Measurements from ENCODE around the gene RAD51B.

The RAD51B gene

GRCh38 chr14:68528040-68528687 lies 708.6 kb downstream of the RAD51B start:
- DNase-seq (ENCODE audit: low spot score): no peak

- no peak for DNase-seq (ENCODE audit: low spot score)
Observed at GRCh38 chr14:68530443-68530842, 710.9 kb downstream of the RAD51B start.

GRCh38 chr14:68532496-68532895 lies 712.9 kb downstream of the RAD51B start:
- DNase-seq (ENCODE audit: low spot score): no peak

GRCh38 chr14:68534276-68534675 lies 714.7 kb downstream of the RAD51B start:
- DNase-seq (ENCODE audit: low spot score): no peak

DNA sequence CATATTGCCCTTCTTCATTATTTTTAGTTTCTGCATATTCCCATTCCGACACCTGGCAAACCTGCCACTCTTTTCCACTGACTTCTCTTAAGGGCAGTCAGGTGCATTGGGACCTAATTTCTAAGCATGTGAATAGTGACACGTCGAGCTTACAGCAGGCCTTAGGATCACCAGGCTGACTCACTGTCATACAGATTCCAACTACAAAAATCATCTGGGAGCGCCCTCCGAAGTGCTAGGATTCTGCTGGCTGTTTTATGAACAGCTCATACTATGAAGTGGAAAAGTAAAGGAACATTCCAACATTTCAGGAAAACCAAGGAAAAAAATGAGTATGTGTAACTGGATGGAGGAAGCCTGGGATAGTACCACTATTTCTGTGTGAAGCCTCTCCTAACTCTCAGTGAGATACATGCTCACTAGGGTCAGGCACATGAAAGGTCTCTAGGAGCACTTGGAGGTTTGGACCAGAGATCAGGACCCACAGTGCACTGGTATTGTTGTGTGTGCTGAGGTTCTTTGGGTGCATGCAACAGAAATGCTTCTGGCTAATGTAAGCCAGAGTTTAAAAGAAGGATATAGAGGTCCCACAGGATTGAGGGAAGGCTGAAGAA lies 715.9 kb downstream of the RAD51B start:
- no peak for DNase-seq (ENCODE audit: low spot score)

DNA sequence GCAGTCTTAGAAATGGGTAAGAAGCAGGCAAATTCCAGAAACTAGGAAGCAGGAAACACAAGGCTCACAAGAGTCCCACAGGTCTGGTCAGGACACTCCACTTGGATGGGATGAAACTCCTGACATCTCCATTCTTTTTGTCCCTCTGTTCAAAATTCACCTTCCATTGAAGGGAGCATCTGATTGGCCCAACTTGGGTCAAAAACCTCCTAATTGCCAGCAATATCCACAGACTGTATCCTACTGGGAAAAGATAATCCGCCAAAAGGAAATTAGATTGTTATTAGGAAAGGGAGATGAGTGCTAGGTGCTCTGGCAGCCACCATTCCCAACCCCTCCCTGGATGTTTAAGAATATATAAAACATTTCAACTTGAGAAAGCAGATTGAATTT lies 716.4 kb downstream of the RAD51B start:
- no peak for DNase-seq (ENCODE audit: low spot score)

DNA sequence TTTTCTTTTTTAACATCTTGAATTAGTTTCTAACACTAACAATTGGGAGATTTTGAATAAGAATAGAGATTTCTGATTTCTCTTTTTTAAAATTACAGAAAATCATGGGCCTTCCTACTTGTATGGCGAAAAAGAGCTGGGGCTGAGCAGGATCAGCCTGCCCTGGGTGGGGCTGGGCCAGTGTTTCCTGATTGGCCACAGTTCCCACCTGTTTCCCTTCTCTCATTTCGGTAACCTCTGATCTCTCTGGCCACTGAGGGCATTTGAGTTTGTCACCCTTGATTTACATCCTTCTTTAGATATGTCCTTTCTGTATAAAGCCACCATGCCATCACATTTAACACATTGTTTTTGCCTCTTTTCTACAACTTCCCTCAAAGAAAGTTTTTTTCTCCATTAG lies 719.1 kb downstream of the RAD51B start:
- DNase-seq (ENCODE audit: low spot score): no peak

DNA sequence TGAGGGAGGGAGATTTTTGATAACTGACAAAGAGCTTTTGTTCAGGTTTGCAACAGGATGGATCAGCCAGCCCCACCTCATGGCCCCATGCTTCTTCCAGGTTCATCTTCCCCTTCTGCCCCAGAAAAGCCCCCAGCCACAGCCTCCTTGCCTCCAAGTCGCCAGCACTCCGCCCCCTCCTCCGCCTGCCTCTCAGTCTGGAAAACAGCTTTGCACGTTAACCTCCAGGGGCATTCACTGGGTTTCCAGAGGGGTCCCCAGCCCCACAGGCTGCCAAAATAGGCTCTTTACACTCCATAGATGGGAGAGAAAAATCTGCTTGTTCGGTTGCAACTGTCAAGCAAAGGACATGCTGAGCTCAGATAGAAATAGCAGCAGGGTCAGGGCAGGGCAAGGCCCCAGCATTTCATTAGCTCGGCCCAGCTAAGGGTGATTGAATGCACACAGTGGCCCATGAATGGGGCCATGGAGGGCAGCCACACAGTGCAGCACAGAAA lies 719.7 kb downstream of the RAD51B start:
- peak; percentile 69 for DNase-seq (ENCODE audit: low spot score)

DNA sequence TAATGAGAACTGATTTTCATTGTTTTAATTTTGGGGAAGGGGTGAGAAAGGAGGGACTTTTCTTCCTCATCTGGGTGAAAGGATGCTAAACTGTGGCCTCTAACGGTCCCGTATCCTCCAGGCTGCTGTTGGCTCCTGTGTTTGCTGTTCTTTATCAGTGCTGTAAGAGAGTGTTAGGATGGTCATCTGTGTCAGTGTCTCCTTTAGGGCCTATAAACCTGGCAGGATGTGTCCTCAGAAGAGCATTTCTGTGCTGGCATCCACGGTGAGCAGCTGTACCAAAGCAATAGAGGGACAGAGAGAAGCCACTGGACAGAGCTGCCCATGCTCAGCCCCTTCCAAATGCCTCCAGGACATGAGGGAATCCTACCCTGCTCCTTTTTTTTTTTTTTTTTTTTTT lies 720.2 kb downstream of the RAD51B start:
- DNase-seq (ENCODE audit: low spot score): no peak

DNA sequence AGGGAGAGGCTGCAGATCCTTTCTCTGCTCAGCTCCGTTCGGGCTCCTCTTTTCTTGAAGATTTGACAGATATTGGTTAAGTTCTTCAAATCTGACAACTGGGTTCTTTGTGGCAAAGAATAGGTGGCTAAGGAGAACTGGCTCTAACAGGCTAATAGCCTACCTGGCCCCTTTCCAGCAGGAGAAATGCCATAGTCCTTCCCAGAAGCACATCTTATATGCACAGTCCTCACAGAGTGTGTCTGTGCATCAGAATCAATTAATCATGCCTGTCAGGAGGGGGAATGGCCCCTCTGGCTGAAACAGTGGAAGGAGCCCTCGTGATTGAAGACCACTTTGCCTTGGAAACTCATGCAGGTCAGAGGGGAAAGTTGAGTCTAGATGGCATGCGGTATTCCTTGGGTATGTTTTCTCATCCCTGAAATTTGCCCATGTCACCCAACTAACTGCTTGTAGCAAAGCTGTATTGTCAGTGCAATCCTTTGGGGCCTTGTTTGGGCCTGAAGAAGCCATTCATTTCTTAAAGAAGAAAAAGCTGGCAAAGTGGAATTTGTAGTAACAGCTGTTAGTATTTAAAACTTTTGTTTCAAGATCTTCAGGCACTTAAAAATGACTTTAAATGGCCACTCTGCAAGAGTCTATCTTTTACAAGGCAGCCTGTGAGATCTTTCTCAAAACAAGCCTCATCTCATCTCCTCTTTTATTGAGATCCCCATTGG lies 721.8 kb downstream of the RAD51B start:
- no peak for DNase-seq (ENCODE audit: low spot score)

GRCh38 chr14:68542346-68542745 lies 722.8 kb downstream of the RAD51B start:
- DNase-seq (ENCODE audit: low spot score): no peak

DNA sequence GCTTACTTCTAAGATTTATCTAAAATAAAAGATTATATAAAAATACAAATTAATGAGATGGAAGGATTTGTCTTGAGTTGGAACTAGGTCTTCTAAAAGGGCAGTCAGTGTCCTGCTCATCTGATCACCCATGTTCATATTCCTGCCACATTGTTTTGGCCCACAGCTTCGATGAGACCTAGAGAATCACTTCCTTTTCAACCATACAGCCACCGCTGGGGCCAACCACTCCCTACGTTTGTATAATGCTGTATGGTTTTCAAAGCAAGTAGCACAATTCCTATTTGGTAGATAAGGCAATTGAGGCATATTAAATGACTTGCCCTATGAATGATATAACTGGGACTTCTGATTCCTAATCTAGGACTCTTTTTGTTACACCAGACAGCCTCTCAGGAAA lies 723.9 kb downstream of the RAD51B start:
- DNase-seq (ENCODE audit: low spot score): no peak

- DNase-seq (ENCODE audit: low spot score): peak; percentile 37
Observed at GRCh38 chr14:68544081-68544892, 724.7 kb downstream of the RAD51B start.

GRCh38 chr14:68546839-68547238 lies 727.3 kb downstream of the RAD51B start:
- no peak for DNase-seq (ENCODE audit: low spot score)

GRCh38 chr14:68547305-68548193 lies 728.0 kb downstream of the RAD51B start:
- no peak for DNase-seq (ENCODE audit: low spot score)

- peak; percentile 90 for DNase-seq (ENCODE audit: low spot score)
Observed at GRCh38 chr14:68548194-68549076, 728.9 kb downstream of the RAD51B start.

- no peak for DNase-seq (ENCODE audit: low spot score)
Observed at GRCh38 chr14:68550338-68550715, 730.7 kb downstream of the RAD51B start.

DNA sequence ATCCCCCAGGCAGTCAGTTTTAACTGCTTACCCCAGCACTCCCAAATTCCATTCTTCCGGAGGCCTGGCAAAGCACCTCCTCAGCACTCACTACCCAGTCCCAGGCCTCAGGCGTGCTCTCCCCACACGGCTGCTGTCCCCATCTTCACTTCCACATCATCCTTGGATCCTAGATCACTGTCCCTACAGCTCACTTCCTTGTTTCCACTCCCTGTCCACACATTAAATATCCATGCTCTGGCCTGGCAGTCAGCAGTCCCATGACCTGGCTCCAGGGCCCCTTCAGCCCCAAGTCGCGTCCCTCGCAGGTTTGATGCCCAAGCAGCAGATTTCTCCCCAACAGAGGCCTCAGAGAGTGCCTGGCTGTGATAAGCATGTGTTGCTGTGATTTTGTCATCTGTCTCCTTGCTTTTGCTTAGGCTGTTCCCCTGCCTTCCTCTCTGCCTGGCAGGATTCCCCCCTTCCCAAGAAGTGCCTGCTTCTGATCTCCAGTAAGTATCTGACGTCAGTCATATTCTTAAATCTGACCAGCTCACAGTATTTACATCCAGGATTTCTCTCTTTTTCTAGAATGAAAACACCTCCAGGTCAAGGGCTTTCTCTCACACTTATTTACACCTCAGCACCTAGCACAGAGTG lies 731.6 kb downstream of the RAD51B start:
- no peak for DNase-seq (ENCODE audit: low spot score)

DNA sequence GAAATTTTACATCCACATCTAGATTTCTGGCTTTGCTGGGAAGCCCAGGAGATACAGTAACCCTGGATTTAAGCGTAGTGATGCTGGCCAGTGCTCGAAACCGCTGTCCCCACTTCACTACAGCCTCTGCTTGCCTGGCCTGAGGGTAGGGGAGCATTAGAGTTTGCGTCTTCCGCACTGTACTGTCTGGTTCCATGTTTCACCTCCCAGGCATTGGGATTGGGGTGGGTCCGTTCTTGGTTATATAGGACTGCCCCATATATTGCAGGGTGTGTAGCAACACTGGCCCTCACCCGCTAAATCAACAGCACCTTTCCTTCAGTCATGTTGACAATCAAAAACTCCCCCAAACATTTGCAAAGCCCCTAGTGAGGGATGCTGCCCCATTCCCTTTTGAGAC lies 732.5 kb downstream of the RAD51B start:
- no peak for DNase-seq (ENCODE audit: low spot score)

- no peak for DNase-seq (ENCODE audit: low spot score)
Observed at GRCh38 chr14:68552602-68553001, 733.0 kb downstream of the RAD51B start.

Data from Ammon's horn (tissue), 1 donor.